CD4-positive, CD25-positive, alpha-beta regulatory T cell (primary cell): ENCODE measurements around the gene CA4. TPM values are rescaled to one million over a fixed set of nuclear protein-coding genes. Genes with fewer than 3 reads are reported as not detected.
"Not testable (repeated sequence)": the region's sequence is repeated elsewhere in the genome, so short reads cannot be mapped to it uniquely, and the experiment has no call there.

Experiments used
- ATAC-seq, 2 donors: fragments of 150-1000 bp; cut with Tn5 transposase; one replicate each; pipeline ENCODE4 v1.10.0; 2021; ENCODE audit warnings: low read depth in 2 of 2, moderate number of reproducible peaks in 2 of 2, moderate library complexity in 1 of 2
- DNase-seq, 3 donors: peaks; one replicate each; pipeline versions ENCODE4 v3.0.0 to v3.0.0-alpha.2; 2012 to 2022; ENCODE audit warnings: mixed read lengths in 1 of 3
- H3K27ac ChIP-seq: one replicate; pipeline ENCODE4 v1.7.0; 2013; ENCODE audit warnings: mild to moderate bottlenecking, low read length; ENCODE audit not compliant: insufficient read depth, poor library complexity, severe bottlenecking
- H3K27me3 ChIP-seq: one replicate; pipeline ENCODE4 v1.7.0; 2013; ENCODE audit warnings: low read length; ENCODE audit not compliant: control insufficient read depth, insufficient read depth
- H3K36me3 ChIP-seq: one replicate; pipeline ENCODE4 v1.7.0; 2013; ENCODE audit warnings: mild to moderate bottlenecking, low read length, moderate library complexity; ENCODE audit not compliant: control insufficient read depth, insufficient read depth
- H3K4me1 ChIP-seq: 2 replicates; pipeline ENCODE4 v1.7.0; 2013; ENCODE audit warnings: mild to moderate bottlenecking, low read length; ENCODE audit not compliant: insufficient read depth, control insufficient read depth, poor library complexity, severe bottlenecking
- H3K4me3 ChIP-seq: one replicate; pipeline ENCODE4 v1.7.0; 2013; ENCODE audit warnings: low read depth, mild to moderate bottlenecking, low read length, moderate library complexity
- H3K9me3 ChIP-seq, 2 experiments: 1 replicate in 1 of 2; 2 replicates in 1 of 2; pipeline ENCODE4 v1.7.0; 2013; ENCODE audit warnings: low read length in 2 of 2, mild to moderate bottlenecking in 1 of 2, moderate library complexity in 1 of 2; ENCODE audit not compliant: control insufficient read depth in 2 of 2
- H3K27ac Mint-ChIP-seq, 3 donors: one replicate each; pipeline ENCODE4 v1.8.0; 2020 to 2022; ENCODE audit warnings: mild to moderate bottlenecking in 3 of 3, mixed read lengths in 3 of 3, moderate library complexity in 2 of 3
- H3K27me3 Mint-ChIP-seq: one replicate; pipeline ENCODE4 v1.8.0; 2022; ENCODE audit warnings: mild to moderate bottlenecking, mixed read lengths
- H3K36me3 Mint-ChIP-seq: one replicate; pipeline ENCODE4 v1.8.0; 2020; ENCODE audit warnings: mixed read lengths
- H3K4me1 Mint-ChIP-seq, 4 donors: one replicate each; pipeline ENCODE4 v1.8.0; 2020 to 2022; ENCODE audit warnings: mixed read lengths in 4 of 4, mild to moderate bottlenecking in 1 of 4
- H3K4me3 Mint-ChIP-seq, 4 donors: one replicate each; pipeline ENCODE4 v1.8.0; 2020 to 2022; ENCODE audit warnings: mild to moderate bottlenecking in 4 of 4, mixed read lengths in 4 of 4, moderate library complexity in 3 of 4
- H3K9me3 Mint-ChIP-seq, 7 donors: one replicate each; pipeline ENCODE4 v1.8.0; 2020 to 2022; ENCODE audit warnings: mixed read lengths in 7 of 7, mild to moderate bottlenecking in 3 of 7, moderate library complexity in 2 of 7
- polyA plus RNA-seq, 4 donors: library from polyadenylated mRNA; unstranded; fragments of 300-500 nt; fragmentation: Illumina TruSeq; gene quantifications; one replicate each; pipeline ENCODE4 v1.2.3, GENCODE V29; 2021
- total RNA-seq: library from RNA; stranded (reverse); gene quantifications from one replicate; pipeline ENCODE4 v1.2.3, GENCODE V29; 2022

CA4 gene
- total and polyA plus RNA-seq, 5 donors from 2014 or later: not detected

GRCh38 chr17:60193032-60193431 lies 43.3 kb downstream of the CA4 start:
- H3K27ac Mint-ChIP-seq, H3K27me3 ChIP-seq, H3K27me3 Mint-ChIP-seq, H3K9me3 ChIP-seq, ATAC-seq, H3K27ac ChIP-seq, DNase-seq, H3K4me3 Mint-ChIP-seq, H3K4me3 ChIP-seq, H3K9me3 Mint-ChIP-seq, H3K4me1 ChIP-seq: not testable (repeated sequence)
- peaks cover 60% of the 10 kb centered on the region for H3K36me3 Mint-ChIP-seq
- H3K4me1 Mint-ChIP-seq: peaks cover 0 to 12% (median 0%) of the 10 kb centered on the region in 4 donors
- peaks cover 43% of the 10 kb centered on the region for H3K36me3 ChIP-seq

- Histone ChIP-seq H3K27ac (no peak overlapping the region), H3K4me3 (no peak overlapping the region), H3K4me1 (no peaks in the 10 kb centered on the region), H3K36me3 (peaks cover 41% of the 10 kb centered on the region), H3K9me3 (no peaks in the 10 kb centered on the region), H3K27me3 (no peaks in the 10 kb centered on the region)
- Mint-ChIP-seq H3K27ac (no peak overlapping the region), H3K4me3 (no peak overlapping the region), H3K4me1 (peaks cover 0 to 12% (median 0%) of the 10 kb centered on the region in 4 donors), H3K36me3 (peaks cover 63% of the 10 kb centered on the region), H3K27me3 (no peaks in the 10 kb centered on the region), H3K9me3 (no peaks in the 10 kb centered on the region)
- DNase-seq (no peak), ATAC-seq (no peak)
These were observed 43.7 kb downstream of the CA4 start for GRCh38 chr17:60193482-60193881.

GRCh38 chr17:60194141-60194540 lies 44.4 kb downstream of the CA4 start:
- H3K9me3 Mint-ChIP-seq, H3K27me3 Mint-ChIP-seq, H3K4me1 Mint-ChIP-seq, H3K27ac Mint-ChIP-seq, ATAC-seq, H3K4me3 ChIP-seq, H3K4me1 ChIP-seq, H3K4me3 Mint-ChIP-seq, DNase-seq, H3K9me3 ChIP-seq, H3K27ac ChIP-seq, H3K27me3 ChIP-seq: not testable (repeated sequence)
- peaks cover 57% of the 10 kb centered on the region for H3K36me3 Mint-ChIP-seq
- peaks cover 41% of the 10 kb centered on the region for H3K36me3 ChIP-seq

GRCh38 chr17:60198630-60199029 lies 48.9 kb downstream of the CA4 start:
- H3K27me3 ChIP-seq, H3K27ac Mint-ChIP-seq, H3K4me1 Mint-ChIP-seq, H3K27ac ChIP-seq, ATAC-seq, H3K9me3 ChIP-seq, H3K4me1 ChIP-seq, H3K4me3 Mint-ChIP-seq, H3K9me3 Mint-ChIP-seq, H3K4me3 ChIP-seq, DNase-seq, H3K27me3 Mint-ChIP-seq: not testable (repeated sequence)
- peaks cover 37% of the 10 kb centered on the region for H3K36me3 Mint-ChIP-seq
- H3K36me3 ChIP-seq: peaks cover 17% of the 10 kb centered on the region

GRCh38 chr17:60205782-60206181 lies 56.0 kb downstream of the CA4 start:
- not testable (repeated sequence) for ATAC-seq, H3K36me3 Mint-ChIP-seq, H3K36me3 ChIP-seq, H3K4me3 ChIP-seq, DNase-seq, H3K27ac Mint-ChIP-seq, H3K4me1 Mint-ChIP-seq, H3K9me3 Mint-ChIP-seq, H3K4me3 Mint-ChIP-seq, H3K9me3 ChIP-seq, H3K27ac ChIP-seq, H3K27me3 Mint-ChIP-seq, H3K4me1 ChIP-seq, H3K27me3 ChIP-seq

GRCh38 chr17:60208302-60208701 lies 58.5 kb downstream of the CA4 start:
- not testable (repeated sequence) for H3K36me3 ChIP-seq, DNase-seq, H3K27ac Mint-ChIP-seq, H3K36me3 Mint-ChIP-seq, ATAC-seq, H3K4me1 Mint-ChIP-seq, H3K9me3 ChIP-seq, H3K27me3 ChIP-seq, H3K9me3 Mint-ChIP-seq, H3K4me1 ChIP-seq, H3K27me3 Mint-ChIP-seq, H3K4me3 Mint-ChIP-seq, H3K27ac ChIP-seq, H3K4me3 ChIP-seq

Other genes with a start within 250 kb of the CA4 start
- gene RNFT1, start 185.2 kb upstream of the CA4 start, total RNA-seq: 27.0 TPM
- 10 to 100 TPM; 29.1 to 38.0 (median 30.5) TPM for gene RNFT1, start 185.2 kb upstream of the CA4 start, polyA plus RNA-seq
- 17.0 TPM for gene HEATR6, start 71.1 kb upstream of the CA4 start, total RNA-seq
- gene HEATR6, start 71.1 kb upstream of the CA4 start, polyA plus RNA-seq: 10 to 100 TPM in 2 of 4 donors, 1 to 10 TPM in 2; 7.8 to 12.3 (median 9.3) TPM
- gene USP32, start 242.2 kb downstream of the CA4 start, total RNA-seq: 47.0 TPM
- 1 to 10 TPM; 6.1 to 9.2 (median 7.1) TPM for gene USP32, start 242.2 kb downstream of the CA4 start, polyA plus RNA-seq